ENCODE measurements around the gene MRPL37.
"Not testable (repeated sequence)": the region's sequence is repeated elsewhere in the genome, so short reads cannot be mapped to it uniquely, and the experiment has no call there.

The MRPL37 gene
- total RNA-seq, result 19.9 to 106 (median 32.5) reads per million in 3 experiments

GRCh38 chr1:54199765-54200518, at the start of gene MRPL37, which contains the start of gene CYB5RL:
MRPL37 (plus strand) TSS chr1:54200167; CDS start chr1:54200244, 77 bp downstream.
CYB5RL (minus strand) TSS chr1:54200030; CDS start chr1:54195616, 4,414 bp downstream.
- peak; percentile 91 for DNase-seq

- no peak for DNase-seq
Observed at GRCh38 chr1:54151013-54151412, 49.0 kb upstream of the MRPL37 start.

GRCh38 chr1:54152696-54153095, 47.3 kb upstream of the MRPL37 start, which contains the start of gene CDCP2:
CDCP2 (minus strand) TSS chr1:54153000; CDS start chr1:54152922, 78 bp downstream.
- no peak for DNase-seq

- no peak for DNase-seq
Observed at GRCh38 chr1:54153535-54154439, 46.2 kb upstream of the MRPL37 start.

- no peak for DNase-seq
Observed at GRCh38 chr1:54156201-54156600, 43.8 kb upstream of the MRPL37 start.

GRCh38 chr1:54156986-54157385, 43.0 kb upstream of the MRPL37 start:
- no peak for DNase-seq

GRCh38 chr1:54157401-54157800, 42.6 kb upstream of the MRPL37 start:
- DNase-seq, result no peak

GRCh38 chr1:54158071-54158470, 41.9 kb upstream of the MRPL37 start:
- DNase-seq, result no peak

- DNase-seq, result no peak
Observed at GRCh38 chr1:54159733-54160316, 40.1 kb upstream of the MRPL37 start.

- no peak for DNase-seq
Observed at GRCh38 chr1:54160351-54160750, 39.6 kb upstream of the MRPL37 start.

- no peak for DNase-seq
Observed at GRCh38 chr1:54161495-54162168, 38.3 kb upstream of the MRPL37 start.

- DNase-seq, result no peak
Observed at GRCh38 chr1:54163051-54163450, 36.9 kb upstream of the MRPL37 start.

GRCh38 chr1:54163573-54163972, 36.4 kb upstream of the MRPL37 start:
- DNase-seq, result no peak

- DNase-seq, result no peak
Observed at GRCh38 chr1:54165146-54165545, 34.8 kb upstream of the MRPL37 start.

- DNase-seq, result not testable (repeated sequence)
Observed at GRCh38 chr1:54166357-54166756, 33.6 kb upstream of the MRPL37 start.

GRCh38 chr1:54167422-54168139, 32.4 kb upstream of the MRPL37 start:
- DNase-seq, result no peak

GRCh38 chr1:54168206-54168965, 31.6 kb upstream of the MRPL37 start:
- no peak for DNase-seq

- DNase-seq, result no peak
Observed at GRCh38 chr1:54169068-54169467, 30.9 kb upstream of the MRPL37 start.

- no peak for DNase-seq
Observed at GRCh38 chr1:54171016-54171415, 29.0 kb upstream of the MRPL37 start.

GRCh38 chr1:54171606-54172005, 28.4 kb upstream of the MRPL37 start:
- DNase-seq, result no peak

All from central memory CD4-positive, alpha-beta T cell (primary cell).